PC-3 (cell line): Measurements from ENCODE around the gene TGM2.

Experiments used
- EZH2 ChIP-seq: fragments of 300-600 bp; sonication (generic); IDR thresholded peaks from one replicate; pipeline ENCODE4 v1.6.1; 2017; ENCODE audit warnings: antibody characterized with exemption, mild to moderate bottlenecking, low read length; ENCODE audit not compliant: unreplicated experiment
- EZH2phosphoT487 ChIP-seq: fragments of 300-600 bp; sonication (generic); IDR thresholded peaks from 2 replicates; pipeline ENCODE4 v1.6.1; 2018; ENCODE audit warnings: mild to moderate bottlenecking, antibody characterized with exemption, low read length, borderline replicate concordance
- TF ChIP-seq, protein P1 (sequence below): fragments of 300-600 bp; sonication (generic); conservative IDR thresholded peaks from 2 replicates; pipeline ENCODE4 v1.5.1; 2017; ENCODE audit warnings: antibody characterized with exemption, low read depth, mild to moderate bottlenecking, low read length

DNA sequence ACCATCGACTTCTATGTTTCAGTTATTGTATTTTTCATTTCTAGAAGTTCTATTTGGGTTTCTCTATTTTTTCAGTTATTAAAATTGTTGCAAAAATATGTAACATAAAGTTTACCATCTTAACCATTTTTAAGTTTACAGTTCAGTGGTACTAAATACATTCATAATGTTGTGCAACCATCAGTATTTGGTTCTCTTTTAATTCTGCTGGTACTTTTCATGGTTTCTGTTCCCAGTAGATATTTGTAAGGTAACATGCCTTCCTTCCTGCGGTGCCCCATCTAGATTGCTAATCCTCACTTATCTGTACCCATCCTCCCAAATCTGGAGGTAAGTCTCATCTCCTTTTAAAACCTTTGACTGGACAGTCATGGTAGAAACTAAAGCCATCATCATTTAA is 47.9 kb downstream of the TGM2 start:
- TF ChIP-seq, protein P1, sequence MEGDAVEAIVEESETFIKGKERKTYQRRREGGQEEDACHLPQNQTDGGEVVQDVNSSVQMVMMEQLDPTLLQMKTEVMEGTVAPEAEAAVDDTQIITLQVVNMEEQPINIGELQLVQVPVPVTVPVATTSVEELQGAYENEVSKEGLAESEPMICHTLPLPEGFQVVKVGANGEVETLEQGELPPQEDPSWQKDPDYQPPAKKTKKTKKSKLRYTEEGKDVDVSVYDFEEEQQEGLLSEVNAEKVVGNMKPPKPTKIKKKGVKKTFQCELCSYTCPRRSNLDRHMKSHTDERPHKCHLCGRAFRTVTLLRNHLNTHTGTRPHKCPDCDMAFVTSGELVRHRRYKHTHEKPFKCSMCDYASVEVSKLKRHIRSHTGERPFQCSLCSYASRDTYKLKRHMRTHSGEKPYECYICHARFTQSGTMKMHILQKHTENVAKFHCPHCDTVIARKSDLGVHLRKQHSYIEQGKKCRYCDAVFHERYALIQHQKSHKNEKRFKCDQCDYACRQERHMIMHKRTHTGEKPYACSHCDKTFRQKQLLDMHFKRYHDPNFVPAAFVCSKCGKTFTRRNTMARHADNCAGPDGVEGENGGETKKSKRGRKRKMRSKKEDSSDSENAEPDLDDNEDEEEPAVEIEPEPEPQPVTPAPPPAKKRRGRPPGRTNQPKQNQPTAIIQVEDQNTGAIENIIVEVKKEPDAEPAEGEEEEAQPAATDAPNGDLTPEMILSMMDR = no peak
- TF ChIP-seq EZH2 = no peak
- no peak for TF ChIP-seq EZH2phosphoT487
